HCT116 (cell line): Measurements from ENCODE around the gene NAT16. TPM values are rescaled to one million over a fixed set of nuclear protein-coding genes. Genes with fewer than 3 reads are reported as not detected.

Experiments used
- ATAC-seq: fragments of 200-7000 bp; cut with Tn5 transposase; 2 replicates; pipeline ENCODE4 v1.9.1; 2020; ENCODE audit warnings: mild to moderate bottlenecking, moderate library complexity
- BruUV-seq: library from RNA; stranded (reverse); fragments of 400-500 nt; replicated peaks from 2 replicates; lab custom pipeline; 2021; lab: Mats Ljungman, UMichigan
- CTCF ChIA-PET: fragments of 300-600 bp; sonication (Branson Sonifier 250); formaldehyde crosslinking; loops from one replicate; lab custom pipeline; 2021; ENCODE audit warnings: antibody characterized with exemption; lab: Charles Lee
- POLR2A ChIA-PET: fragments of 300-600, 350-600 bp; sonication (Branson Sonifier 250); formaldehyde crosslinking; loops from one replicate; lab custom pipeline; 2021; ENCODE audit warnings: antibody characterized with exemption; lab: Charles Lee
- RAD21 ChIA-PET, 2 experiments: fragments of 300-600 bp; sonication (Branson Sonifier 250); formaldehyde crosslinking; loops; one replicate each; lab custom pipeline; 2023; ENCODE audit warnings: low total read pairs in 2 of 2; ENCODE audit not compliant: uncharacterized antibody in 2 of 2, unreplicated experiment in 2 of 2, low non-redundant PET in 1 of 2; lab: Charles Lee
- DNase-seq: peaks from one replicate; pipeline ENCODE4 v3.0.0-alpha.2; 2010; ENCODE audit warnings: low read depth, low spot score
- H2AFZ ChIP-seq: fragments of 200-600 bp; shearing (Covaris generic), sonication (generic); 2 replicates; pipeline ENCODE4 v1.6.1; 2017; ENCODE audit warnings: low read depth, mixed run types, mixed read lengths, antibody characterized with exemption, low read length; ENCODE audit not compliant: poor library complexity, severe bottlenecking
- H3K27ac ChIP-seq: 2 replicates; pipeline ENCODE4 v1.5.1; 2012; ENCODE audit warnings: low read depth, low read length
- H3K27me3 ChIP-seq: fragments of 200-600 bp; sonication (generic); 2 replicates; pipeline ENCODE4 v1.6.1; 2016; ENCODE audit warnings: mixed run types, low read length, mixed read lengths; ENCODE audit not compliant: insufficient read depth
- H3K36me3 ChIP-seq, 2 experiments: fragments of 200-500 bp in 1 of 2; fragments of 200-600 bp in 1 of 2; sonication (Bioruptor generic) in 1 of 2; sonication (generic) in 1 of 2; 2 replicates each; pipeline versions ENCODE4 v1.5.1 to v1.6.1; 2014 to 2016; ENCODE audit warnings: low read length in 2 of 2, inconsistent platforms in 1 of 2, mixed read lengths in 1 of 2, mixed run types in 1 of 2; ENCODE audit not compliant: insufficient read depth in 2 of 2, control insufficient read depth in 1 of 2
- H3K4me1 ChIP-seq, 2 experiments: fragments of 200-600 bp in 1 of 2; sonication (generic) in 1 of 2; 2 replicates each; pipeline versions ENCODE4 v1.5.1 to v1.6.1; 2012 to 2017; ENCODE audit warnings: low read length in 2 of 2, inconsistent platforms in 1 of 2, mild to moderate bottlenecking in 1 of 2, mixed read lengths in 1 of 2, mixed run types in 1 of 2, moderate library complexity in 1 of 2; ENCODE audit not compliant: insufficient read depth in 2 of 2, control insufficient read depth in 1 of 2
- H3K4me2 ChIP-seq: fragments of 200-600 bp; sonication (generic); 2 replicates; pipeline ENCODE4 v1.6.1; 2017; ENCODE audit warnings: mixed run types, low read length, mixed read lengths
- H3K4me3 ChIP-seq, 2 experiments: fragments of 200-600 bp in 1 of 2; sonication (generic) in 1 of 2; replicated peaks in 1 of 2; 2 replicates each; pipeline ENCODE4 v1.5.1; 2011 to 2016; ENCODE audit warnings: low read length in 2 of 2, control low read depth in 1 of 2, low read depth in 1 of 2, mild to moderate bottlenecking in 1 of 2, mixed read lengths in 1 of 2, mixed run types in 1 of 2
- H3K79me2 ChIP-seq: fragments of 200-600 bp; sonication (generic); 2 replicates; pipeline ENCODE4 v1.6.1; 2017; ENCODE audit warnings: mild to moderate bottlenecking, mixed run types, low read length, moderate library complexity, mixed read lengths; ENCODE audit not compliant: insufficient read depth
- H3K9ac ChIP-seq: fragments of 200-600 bp; sonication (generic); 2 replicates; pipeline ENCODE4 v1.6.1; 2016; ENCODE audit warnings: low read length, mixed read lengths
- H3K9me2 ChIP-seq: fragments of 200-600 bp; sonication (generic), shearing (Covaris generic); 2 replicates; pipeline ENCODE4 v1.6.1; 2017; ENCODE audit warnings: mixed run types, mild to moderate bottlenecking, moderate library complexity; ENCODE audit not compliant: insufficient read depth
- H3K9me3 ChIP-seq, 2 experiments: fragments of 200-500 bp in 1 of 2; fragments of 200-600 bp in 1 of 2; sonication (Bioruptor generic) in 1 of 2; sonication (generic) in 1 of 2; 2 replicates each; pipeline ENCODE4 v1.6.1; 2014 to 2017; ENCODE audit warnings: low read length in 2 of 2, mixed read lengths in 2 of 2, inconsistent platforms in 1 of 2, low read depth in 1 of 2, mild to moderate bottlenecking in 1 of 2, mixed run types in 1 of 2, moderate library complexity in 1 of 2; ENCODE audit not compliant: control insufficient read depth in 1 of 2, insufficient read depth in 1 of 2
- H4K20me1 ChIP-seq: fragments of 200-600 bp; sonication (generic), shearing (Covaris generic); 2 replicates; pipeline ENCODE4 v1.6.1; 2017; ENCODE audit warnings: mixed run types, mild to moderate bottlenecking, moderate library complexity; ENCODE audit not compliant: insufficient read depth
- CEBPB ChIP-seq: IDR thresholded peaks from 2 replicates; pipeline ENCODE4 v1.6.1; 2012; ENCODE audit warnings: low read depth
- EGR1 ChIP-seq: IDR thresholded peaks from 2 replicates; pipeline ENCODE4 v1.6.1; 2012; ENCODE audit warnings: low read depth
- ELF1 ChIP-seq: IDR thresholded peaks from 2 replicates; pipeline ENCODE4 v1.6.1; 2012; ENCODE audit warnings: low read depth, borderline replicate concordance
- EZH2 ChIP-seq: fragments of 200-600 bp; sonication (generic); IDR thresholded peaks from 2 replicates; pipeline ENCODE4 v1.6.1; 2017; ENCODE audit warnings: antibody characterized with exemption, mixed run types
- EZH2phosphoT487 ChIP-seq: fragments of 200-600 bp; IDR thresholded peaks from 2 replicates; pipeline ENCODE4 v1.6.1; 2018; ENCODE audit warnings: antibody characterized with exemption, borderline replicate concordance
- JUND ChIP-seq: IDR thresholded peaks from 2 replicates; pipeline ENCODE4 v1.6.1; 2012
- POLR2AphosphoS5 ChIP-seq: IDR thresholded peaks from 2 replicates; pipeline ENCODE4 v1.6.1; 2011; ENCODE audit warnings: mild to moderate bottlenecking, low read depth, low read length, moderate library complexity
- RAD21 ChIP-seq: IDR thresholded peaks from 2 replicates; pipeline ENCODE4 v1.6.1; 2012; ENCODE audit warnings: low read depth, mild to moderate bottlenecking
- SIN3A ChIP-seq: IDR thresholded peaks from 2 replicates; pipeline ENCODE4 v1.6.1; 2012; ENCODE audit warnings: low read depth
- SP1 ChIP-seq: IDR thresholded peaks from 2 replicates; pipeline ENCODE4 v1.6.1; 2012; ENCODE audit warnings: low read depth
- SRF ChIP-seq: IDR thresholded peaks from 2 replicates; pipeline ENCODE4 v1.6.1; 2012; ENCODE audit warnings: low read depth
- TCF7L2 ChIP-seq: IDR thresholded peaks from 2 replicates; pipeline ENCODE4 v1.7.0; 2011; ENCODE audit warnings: borderline replicate concordance, inconsistent platforms; ENCODE audit not compliant: insufficient read depth, insufficient read length; ENCODE audit errors: extremely low read depth
- YY1 ChIP-seq: IDR thresholded peaks from 2 replicates; pipeline ENCODE4 v1.6.1; 2011; ENCODE audit warnings: low read length, low read depth, moderate library complexity, mild to moderate bottlenecking; ENCODE audit not compliant: insufficient replicate concordance; ENCODE audit errors: extremely low read depth
- ZFX ChIP-seq: fragments of 450-650 bp; IDR thresholded peaks from 2 replicates; pipeline ENCODE4 v1.6.1; 2017
- ZNF274 ChIP-seq: fragments of 200-500 bp; sonication (Bioruptor generic); IDR thresholded peaks from 2 replicates; pipeline ENCODE4 v1.6.1; 2014; ENCODE audit warnings: mild to moderate bottlenecking, low read depth, low read length, inconsistent platforms
- intact Hi-C: fragments of 100-400 bp; cut with micrococcal nuclease; formaldehyde crosslinking; loops from 2 replicates; pipeline ENCODE4 v1.10.0; 2022
- total RNA-seq: library from RNA; stranded (reverse); gene quantifications from one replicate; pipeline ENCODE4 v1.2.1, GENCODE V29; 2021; ENCODE audit not compliant: unreplicated experiment
- TF ChIP-seq, protein P1 (sequence below): IDR thresholded peaks from 2 replicates; pipeline ENCODE4 v1.6.1; 2012; ENCODE audit warnings: low read depth
- TF ChIP-seq, protein P2 (sequence below): IDR thresholded peaks from 2 replicates; pipeline ENCODE4 v1.6.1; 2012
- TF ChIP-seq, protein P3 (sequence below), 3 experiments: fragments of 200-600 bp in 1 of 3; sonication (generic) in 1 of 3; IDR thresholded peaks in 2 of 3; conservative IDR thresholded peaks in 1 of 3; 2 replicates each; pipeline ENCODE4 v1.5.1; 2012 to 2017; ENCODE audit warnings: low read depth in 2 of 3, low read length in 2 of 3, antibody characterized with exemption in 1 of 3, borderline replicate concordance in 1 of 3, control low read depth in 1 of 3, mild to moderate bottlenecking in 1 of 3, mixed read lengths in 1 of 3, mixed run types in 1 of 3, moderate library complexity in 1 of 3; ENCODE audit not compliant: insufficient read depth in 1 of 3

NAT16 gene
- total RNA-seq, 1 experiment from 2014 or later, result 2.0 TPM

GRCh38 chr7:101179713-101180112, 380 bp downstream of the NAT16 start:
- POLR2A ChIA-PET, result no interaction called here
- no peaks in the 10 kb centered on the region for H4K20me1 ChIP-seq
- H3K9me3 ChIP-seq, result no peaks in the 10 kb centered on the region
- intact Hi-C loops, result no loop called here
- H3K36me3 ChIP-seq, result no peaks in the 10 kb centered on the region
- no peak for TF ChIP-seq YY1
- TF ChIP-seq ELF1, result no peak
- TF ChIP-seq, protein P1, sequence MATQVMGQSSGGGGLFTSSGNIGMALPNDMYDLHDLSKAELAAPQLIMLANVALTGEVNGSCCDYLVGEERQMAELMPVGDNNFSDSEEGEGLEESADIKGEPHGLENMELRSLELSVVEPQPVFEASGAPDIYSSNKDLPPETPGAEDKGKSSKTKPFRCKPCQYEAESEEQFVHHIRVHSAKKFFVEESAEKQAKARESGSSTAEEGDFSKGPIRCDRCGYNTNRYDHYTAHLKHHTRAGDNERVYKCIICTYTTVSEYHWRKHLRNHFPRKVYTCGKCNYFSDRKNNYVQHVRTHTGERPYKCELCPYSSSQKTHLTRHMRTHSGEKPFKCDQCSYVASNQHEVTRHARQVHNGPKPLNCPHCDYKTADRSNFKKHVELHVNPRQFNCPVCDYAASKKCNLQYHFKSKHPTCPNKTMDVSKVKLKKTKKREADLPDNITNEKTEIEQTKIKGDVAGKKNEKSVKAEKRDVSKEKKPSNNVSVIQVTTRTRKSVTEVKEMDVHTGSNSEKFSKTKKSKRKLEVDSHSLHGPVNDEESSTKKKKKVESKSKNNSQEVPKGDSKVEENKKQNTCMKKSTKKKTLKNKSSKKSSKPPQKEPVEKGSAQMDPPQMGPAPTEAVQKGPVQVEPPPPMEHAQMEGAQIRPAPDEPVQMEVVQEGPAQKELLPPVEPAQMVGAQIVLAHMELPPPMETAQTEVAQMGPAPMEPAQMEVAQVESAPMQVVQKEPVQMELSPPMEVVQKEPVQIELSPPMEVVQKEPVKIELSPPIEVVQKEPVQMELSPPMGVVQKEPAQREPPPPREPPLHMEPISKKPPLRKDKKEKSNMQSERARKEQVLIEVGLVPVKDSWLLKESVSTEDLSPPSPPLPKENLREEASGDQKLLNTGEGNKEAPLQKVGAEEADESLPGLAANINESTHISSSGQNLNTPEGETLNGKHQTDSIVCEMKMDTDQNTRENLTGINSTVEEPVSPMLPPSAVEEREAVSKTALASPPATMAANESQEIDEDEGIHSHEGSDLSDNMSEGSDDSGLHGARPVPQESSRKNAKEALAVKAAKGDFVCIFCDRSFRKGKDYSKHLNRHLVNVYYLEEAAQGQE, result no peak
- TF ChIP-seq, protein P2, sequence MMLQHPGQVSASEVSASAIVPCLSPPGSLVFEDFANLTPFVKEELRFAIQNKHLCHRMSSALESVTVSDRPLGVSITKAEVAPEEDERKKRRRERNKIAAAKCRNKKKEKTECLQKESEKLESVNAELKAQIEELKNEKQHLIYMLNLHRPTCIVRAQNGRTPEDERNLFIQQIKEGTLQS, result no peak
- no peak for TF ChIP-seq RAD21
- TF ChIP-seq EGR1, result no peak
- no peak for TF ChIP-seq ZFX
- TF ChIP-seq EZH2, result no peak
- TF ChIP-seq SRF, result no peak
- no peak for TF ChIP-seq POLR2AphosphoS5
- TF ChIP-seq SIN3A, result no peak
- TF ChIP-seq SP1, result no peak
- no peak for TF ChIP-seq TCF7L2
- TF ChIP-seq JUND, result no peak
- TF ChIP-seq, protein P3, sequence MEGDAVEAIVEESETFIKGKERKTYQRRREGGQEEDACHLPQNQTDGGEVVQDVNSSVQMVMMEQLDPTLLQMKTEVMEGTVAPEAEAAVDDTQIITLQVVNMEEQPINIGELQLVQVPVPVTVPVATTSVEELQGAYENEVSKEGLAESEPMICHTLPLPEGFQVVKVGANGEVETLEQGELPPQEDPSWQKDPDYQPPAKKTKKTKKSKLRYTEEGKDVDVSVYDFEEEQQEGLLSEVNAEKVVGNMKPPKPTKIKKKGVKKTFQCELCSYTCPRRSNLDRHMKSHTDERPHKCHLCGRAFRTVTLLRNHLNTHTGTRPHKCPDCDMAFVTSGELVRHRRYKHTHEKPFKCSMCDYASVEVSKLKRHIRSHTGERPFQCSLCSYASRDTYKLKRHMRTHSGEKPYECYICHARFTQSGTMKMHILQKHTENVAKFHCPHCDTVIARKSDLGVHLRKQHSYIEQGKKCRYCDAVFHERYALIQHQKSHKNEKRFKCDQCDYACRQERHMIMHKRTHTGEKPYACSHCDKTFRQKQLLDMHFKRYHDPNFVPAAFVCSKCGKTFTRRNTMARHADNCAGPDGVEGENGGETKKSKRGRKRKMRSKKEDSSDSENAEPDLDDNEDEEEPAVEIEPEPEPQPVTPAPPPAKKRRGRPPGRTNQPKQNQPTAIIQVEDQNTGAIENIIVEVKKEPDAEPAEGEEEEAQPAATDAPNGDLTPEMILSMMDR (IDR thresholded peaks at IDR 0.05 in 2 of 3, conservative IDR thresholded peaks at IDR 0.05 in 1 of 3; ENCODE audit: borderline replicate concordance in 1 of 3, insufficient read depth in 1 of 3, low read depth in 2 of 3, low read length in 2 of 3), result no peak
- TF ChIP-seq EZH2phosphoT487, result no peak
- no peak for TF ChIP-seq CEBPB
- TF ChIP-seq ZNF274, result no peak
- ATAC-seq (no peak), DNase-seq (no peak)
- no peak overlapping the region for H3K4me2 ChIP-seq
- no peak overlapping the region for H3K27ac ChIP-seq
- no peak overlapping the region for H3K9ac ChIP-seq
- H3K79me2 ChIP-seq, result no peaks in the 10 kb centered on the region
- no peak overlapping the region for H3K4me3 ChIP-seq
- peaks cover 6 to 14% of the 10 kb centered on the region in 2 experiments; a peak in 3 of 4 replicates for H3K4me1 ChIP-seq
- H3K9me2 ChIP-seq, result no peaks in the 10 kb centered on the region
- CTCF ChIA-PET, result no interaction called here
- H3K27me3 ChIP-seq, result no peaks in the 10 kb centered on the region
- BruUV-seq, result no TSS peak
- RAD21 ChIA-PET, result no interaction called here
- H2AFZ ChIP-seq, result no peak overlapping the region
